GM19395 (cell line): Measurements from ENCODE around the gene NMNAT3.

Source experiments
- ATAC-seq: cut with Tn5 transposase; IDR thresholded peaks from one replicate; pipeline ENCODE4 v1.9.1; 2021; ENCODE audit warnings: mild to moderate bottlenecking, moderate library complexity; ENCODE audit not compliant: unreplicated experiment

Gene NMNAT3

DNA sequence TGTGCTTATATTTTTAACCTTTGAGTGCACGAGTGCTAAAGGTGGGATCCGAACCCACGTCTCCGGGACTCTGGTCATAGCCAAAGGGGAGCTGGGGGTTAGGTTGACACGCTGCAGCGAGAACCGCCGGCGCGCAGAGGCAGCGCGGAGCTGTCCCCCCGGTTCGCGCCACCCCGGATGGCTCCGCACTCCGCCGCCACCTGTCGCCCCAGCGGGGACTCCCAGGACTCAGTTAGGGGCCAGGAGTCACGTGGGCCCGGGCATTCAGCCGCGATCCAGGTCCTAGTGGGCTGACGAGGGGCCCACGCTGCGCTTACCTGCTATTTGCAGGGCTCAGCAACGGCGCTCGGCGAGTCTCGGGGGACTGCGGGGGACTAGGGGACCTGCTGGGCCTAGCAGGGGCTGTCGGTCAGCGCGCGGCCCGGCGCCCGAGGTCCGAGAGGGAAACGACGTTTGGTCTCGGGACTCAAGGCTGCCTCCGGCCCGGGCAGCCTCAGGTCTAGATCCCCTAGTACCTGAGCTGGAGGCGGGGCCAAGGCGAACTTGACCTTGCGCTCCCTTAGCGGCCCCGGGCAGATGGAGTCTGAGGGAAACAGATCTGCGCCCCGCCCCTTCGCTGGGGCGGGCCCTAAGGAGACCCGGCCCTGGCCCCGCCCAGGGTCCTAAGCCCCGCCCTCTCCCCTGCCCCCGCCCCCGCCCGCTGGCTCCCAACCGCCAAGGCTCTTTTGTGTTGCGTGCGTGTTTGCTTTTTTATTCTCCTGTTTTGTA lies at the start of gene NMNAT3:
NMNAT3 (minus strand) TSS at position 585 of the 768 bp plus-strand sequence. CDS start 50,248 bp downstream, outside the sequence.
- ATAC-seq: peak; percentile 98

DNA sequence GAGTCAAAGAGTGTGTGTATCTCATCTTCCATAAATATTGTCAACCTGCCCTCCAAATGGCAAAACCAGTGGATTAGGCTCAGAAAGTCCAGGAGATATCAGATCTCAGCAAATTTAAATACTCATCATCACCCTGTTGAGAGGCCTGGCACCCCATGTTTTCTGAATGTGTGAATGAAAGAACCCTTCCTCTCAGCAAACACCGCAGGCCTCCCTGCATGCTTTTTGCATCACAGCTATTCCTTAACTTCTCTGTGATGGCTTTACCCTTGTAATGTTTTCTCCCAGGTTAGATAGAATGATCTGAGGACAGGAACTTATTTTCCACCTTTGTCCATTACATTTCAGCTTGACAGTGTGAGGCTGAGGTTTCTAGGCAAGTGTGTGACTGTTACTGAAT lies 43.6 kb upstream of the NMNAT3 start:
- ATAC-seq: no peak

DNA sequence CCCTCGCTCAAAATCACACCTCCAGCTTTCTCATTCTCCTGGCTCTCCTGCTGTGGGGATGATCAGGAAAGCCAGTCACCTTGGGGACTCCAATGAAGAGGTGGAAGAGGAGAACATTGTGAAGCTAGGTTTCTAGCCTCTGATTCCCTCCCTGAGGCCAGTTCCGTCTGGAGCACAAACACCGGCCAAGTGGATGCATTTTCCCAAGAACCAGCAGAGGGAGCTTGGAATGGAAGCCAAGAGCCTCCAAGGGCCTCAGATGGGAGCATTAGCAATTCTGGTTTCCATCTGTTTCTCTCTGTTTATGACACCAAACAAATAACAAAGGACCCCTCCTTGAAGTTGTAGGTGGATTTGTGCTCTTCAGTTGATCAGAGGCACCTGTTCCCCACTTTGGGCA lies 40.6 kb upstream of the NMNAT3 start:
- no peak for ATAC-seq

DNA sequence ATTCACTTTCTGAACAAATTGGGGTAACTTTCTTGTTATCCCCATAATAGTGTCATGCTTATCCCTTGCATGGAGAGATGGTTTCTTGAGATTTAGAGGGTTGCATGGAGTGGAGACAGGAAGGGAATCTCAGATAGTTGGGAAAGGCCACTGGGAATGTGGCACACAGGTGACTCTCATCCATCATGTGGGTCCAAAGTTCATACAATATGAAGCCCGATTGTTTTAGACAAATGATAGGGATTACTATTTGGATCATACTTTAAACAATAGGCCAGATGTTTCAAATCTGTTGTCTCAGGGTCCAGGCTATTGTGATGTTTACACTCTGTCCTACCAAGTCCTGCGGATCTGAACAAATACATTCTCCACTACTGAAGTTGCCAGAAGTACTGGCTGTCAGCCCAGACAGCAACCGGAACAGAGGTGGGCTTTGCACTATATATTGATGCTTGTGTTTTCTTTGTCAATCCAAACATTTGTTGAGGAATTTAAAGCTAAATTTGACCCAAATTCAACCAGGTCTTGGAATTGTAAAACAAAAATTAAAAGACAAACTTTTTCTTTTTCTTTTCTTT lies 39.2 kb upstream of the NMNAT3 start:
- no peak for ATAC-seq

DNA sequence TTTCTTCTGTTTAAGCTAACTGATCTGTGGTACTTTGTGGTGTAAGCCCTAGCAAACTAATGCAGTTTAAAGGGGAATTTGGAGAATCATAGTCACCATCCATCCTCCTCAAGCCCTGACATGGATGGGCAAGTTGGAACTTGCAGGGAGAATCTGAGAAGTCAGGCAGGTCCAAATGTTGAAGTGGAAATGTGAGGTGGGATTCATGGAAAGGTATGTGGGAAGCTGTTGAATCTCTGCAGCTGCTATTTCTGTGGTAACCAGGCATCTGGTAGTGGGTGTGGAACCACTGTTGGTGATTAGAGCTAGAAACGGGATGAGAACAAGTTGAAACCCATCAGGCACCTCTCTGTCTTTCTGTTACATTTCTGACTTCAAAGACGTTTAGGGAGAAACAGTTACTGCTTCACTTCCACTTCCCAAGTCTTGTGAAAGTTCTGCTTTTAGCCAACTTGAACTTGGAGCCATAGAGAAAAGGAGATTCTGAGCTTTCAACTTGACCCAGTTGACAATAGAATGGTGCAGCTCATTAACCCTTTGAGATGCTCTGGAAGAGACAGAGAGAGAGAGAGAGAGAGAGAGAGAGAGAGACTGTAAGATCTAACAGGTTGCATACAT lies 38.1 kb upstream of the NMNAT3 start:
- ATAC-seq: no peak

DNA sequence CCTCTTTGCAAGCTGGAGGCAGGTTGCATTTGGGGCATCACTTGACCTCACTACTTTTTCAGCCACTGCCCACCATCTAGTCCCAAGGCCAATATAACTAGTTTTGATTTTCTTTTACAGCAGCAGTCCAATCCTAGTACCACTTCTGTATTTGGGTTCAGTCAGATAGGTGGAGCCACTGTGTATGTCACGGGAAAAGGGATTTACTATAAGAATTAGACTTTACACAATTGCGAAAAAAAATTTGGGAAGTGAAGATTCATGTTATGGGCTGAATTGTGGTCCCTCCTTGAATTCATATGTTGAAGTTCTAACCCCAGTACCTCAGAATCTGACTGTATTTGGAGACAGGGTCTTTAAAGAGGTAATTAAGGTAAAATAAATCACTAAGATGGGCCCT lies 37.4 kb upstream of the NMNAT3 start:
- no peak for ATAC-seq

DNA sequence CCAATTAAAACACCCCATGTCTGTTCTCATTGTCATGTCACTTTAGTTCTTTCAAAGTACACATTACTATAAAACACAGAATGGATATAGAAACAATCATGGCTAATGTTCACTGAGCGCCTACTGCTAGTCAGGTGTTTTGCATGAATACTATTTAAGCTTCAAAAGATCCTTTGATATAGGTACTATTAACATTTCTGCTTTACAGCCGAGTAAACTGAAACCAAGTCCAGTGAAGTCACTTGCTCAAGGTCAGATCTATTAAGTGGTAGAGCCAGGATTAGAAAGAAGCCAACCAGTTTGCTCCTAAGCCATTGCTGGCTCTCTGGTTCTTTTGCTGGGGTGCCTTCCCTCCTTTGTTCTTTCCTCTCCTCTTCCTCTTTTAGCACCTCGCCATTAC lies 32.4 kb upstream of the NMNAT3 start:
- ATAC-seq: no peak

DNA sequence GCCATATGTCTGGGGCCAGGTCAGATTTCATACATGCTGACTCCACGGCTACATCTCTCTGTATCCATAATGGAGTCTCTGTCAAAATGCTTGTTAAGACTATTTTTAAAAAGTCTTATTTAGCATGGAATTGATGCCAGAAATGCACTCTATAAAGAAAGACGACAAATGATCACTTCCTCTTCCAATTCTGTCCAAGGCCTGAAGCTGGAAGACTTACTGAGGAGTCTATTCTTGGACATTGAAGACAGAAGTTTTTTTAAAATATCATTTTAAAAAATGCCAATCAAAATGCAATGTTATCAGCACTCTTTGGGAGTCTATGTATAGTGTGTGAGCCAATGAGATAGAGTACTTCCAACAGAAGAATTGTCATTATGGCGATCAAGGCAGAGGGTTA lies 27.9 kb upstream of the NMNAT3 start:
- no peak for ATAC-seq

DNA sequence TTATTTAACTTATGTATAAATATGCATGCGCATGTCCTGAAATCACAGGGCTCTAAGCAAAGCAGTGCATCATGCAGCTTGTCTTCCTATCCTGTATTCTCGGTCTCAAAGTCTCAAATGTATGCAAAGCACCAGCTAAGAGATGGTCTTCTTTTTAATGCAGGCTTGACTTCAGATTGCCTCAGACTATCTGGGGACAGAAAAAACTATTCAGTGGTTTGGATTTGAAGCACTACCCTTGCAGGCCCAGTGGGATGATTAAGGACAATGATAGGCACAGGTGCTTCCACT lies 18.5 kb upstream of the NMNAT3 start:
- ATAC-seq: no peak

DNA sequence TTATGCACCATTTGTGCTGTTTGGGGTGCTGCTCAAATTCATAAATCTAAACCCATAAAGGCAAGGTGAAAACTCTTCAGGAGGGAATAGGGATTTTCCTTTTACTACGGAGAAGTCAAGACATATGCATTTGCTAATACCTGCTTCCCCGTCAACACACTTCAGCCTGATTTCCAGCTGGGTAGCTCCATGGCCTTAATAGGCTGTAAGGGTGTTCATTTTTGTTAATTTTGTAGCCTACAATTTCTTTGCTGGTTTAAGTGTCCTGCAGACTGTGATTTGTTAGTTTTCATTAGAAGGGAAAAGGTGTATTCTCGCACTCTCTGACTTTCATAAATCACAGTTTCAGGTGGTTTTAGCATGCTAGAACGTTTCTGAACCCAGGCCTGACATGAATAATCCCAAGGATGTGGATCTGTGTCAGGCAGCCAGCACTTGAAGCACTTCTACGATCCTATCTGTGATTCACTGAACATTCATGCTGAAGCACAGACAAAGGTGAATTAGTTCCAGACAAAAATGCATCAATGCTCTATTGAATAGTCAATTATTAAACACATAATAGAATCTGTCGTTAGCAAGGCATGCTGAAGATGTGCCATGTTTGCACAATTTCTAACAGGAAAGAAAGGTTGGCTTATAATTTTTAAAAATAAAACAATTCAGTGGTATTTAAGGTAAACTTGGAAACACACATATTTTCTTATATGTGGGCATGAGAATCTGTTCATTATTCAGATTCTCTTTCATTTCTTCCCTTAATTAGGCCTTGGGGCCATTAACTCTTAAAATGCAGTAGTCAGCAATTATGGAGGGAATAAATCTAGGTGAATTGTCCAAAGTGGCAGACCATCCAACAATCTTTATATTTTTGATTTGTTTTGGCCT lies 17.9 kb upstream of the NMNAT3 start:
- ATAC-seq: no peak

DNA sequence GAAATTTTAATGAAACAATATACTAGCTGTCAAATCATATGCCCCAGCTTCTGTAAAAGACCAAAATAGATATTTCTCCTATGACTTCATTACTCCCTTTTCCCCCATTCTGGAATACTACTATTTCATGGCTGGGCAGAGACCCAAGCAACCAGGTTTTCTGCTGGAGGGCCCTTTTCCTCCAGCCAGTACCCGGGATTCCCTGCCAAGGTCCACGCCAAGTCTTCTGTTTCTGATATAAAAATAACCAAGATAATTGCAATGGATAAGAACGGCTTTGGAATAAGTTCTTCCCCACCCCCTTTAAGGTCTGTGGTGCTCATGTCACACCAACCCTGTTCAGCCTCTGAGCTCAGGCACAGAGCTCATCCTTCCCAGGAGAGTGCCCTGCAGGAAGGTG lies 17.2 kb upstream of the NMNAT3 start:
- no peak for ATAC-seq

DNA sequence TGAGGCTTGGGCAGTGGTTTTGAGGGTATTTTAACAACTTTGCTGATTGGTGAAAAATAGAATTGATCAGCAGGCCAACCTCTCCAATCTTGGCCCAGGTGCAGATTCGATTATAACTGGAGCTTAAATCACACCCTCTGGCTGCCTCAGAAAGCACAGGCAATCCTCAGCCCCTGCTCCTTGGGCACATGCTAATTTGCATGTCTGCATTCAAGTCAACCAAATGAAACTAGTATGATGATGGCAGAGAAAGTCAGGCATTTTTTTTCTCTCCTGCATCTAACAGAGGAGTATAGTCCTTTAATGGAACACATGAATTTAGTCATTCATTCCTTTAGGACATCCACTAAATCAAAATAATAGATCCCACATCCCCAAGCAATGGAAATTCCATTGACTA lies 16.8 kb upstream of the NMNAT3 start:
- ATAC-seq: no peak

DNA sequence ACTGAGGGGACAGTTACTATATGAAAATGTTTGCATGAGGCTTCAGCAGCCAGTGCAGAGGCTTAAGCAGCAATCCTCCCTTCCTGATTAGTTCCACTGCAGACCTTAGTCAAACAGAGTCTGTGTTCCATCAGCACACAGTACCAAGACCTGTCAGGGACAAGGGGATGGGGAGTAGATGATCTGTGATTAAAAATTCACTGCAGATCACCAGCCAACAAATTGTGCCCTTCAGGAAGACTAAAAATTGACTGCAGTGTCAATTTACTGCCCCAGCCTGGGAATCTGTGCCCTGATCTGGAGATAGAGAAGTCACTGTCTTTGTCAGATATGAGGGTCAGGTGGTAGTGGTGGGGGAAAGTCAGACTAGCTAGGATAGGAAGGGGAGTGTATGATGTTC lies 13.8 kb upstream of the NMNAT3 start:
- no peak for ATAC-seq

DNA sequence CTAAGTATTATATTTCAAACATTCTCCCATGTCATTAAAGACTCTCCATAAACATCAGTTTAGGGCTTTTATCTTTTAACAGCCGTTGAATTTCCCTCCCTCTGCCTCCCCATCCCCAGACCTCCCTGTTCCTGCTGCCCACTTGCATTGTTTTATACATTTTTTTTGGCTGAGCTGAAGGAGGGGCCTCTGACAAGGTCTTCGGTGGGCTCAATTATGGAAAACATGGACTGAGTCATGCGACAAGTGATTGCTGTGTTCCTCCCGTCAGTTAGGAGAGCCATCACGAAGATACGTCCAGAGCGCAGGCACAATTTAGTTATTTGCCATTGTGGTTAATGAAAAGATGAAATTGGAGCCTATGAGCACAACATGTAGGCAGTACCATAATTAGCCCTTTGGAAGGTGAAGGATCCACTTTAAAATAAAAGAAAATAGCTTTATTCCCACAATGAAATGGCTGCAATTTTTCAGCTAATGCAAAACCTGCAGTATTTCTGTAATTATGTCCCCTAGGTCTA lies 12.0 kb upstream of the NMNAT3 start:
- no peak for ATAC-seq

DNA sequence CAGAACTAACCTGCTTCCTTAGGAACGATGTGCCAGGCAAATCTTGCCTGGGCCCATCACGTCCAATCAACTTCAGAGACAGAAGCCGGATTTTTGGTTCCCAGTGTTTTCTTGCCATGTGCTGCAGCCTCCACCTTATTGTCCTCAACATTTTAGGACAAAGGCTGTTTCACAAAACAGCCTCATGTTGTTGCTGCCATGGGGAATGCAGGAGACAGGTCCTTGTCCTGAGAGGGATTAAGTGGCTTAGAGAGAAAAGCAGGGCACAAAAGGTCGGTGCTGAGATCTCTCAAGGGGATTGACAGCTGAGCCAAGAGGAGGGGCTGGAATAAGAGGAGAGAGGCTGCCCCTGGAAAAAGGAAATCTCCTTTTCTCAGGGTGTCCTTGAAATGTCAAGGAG lies 11.3 kb upstream of the NMNAT3 start:
- ATAC-seq: no peak

DNA sequence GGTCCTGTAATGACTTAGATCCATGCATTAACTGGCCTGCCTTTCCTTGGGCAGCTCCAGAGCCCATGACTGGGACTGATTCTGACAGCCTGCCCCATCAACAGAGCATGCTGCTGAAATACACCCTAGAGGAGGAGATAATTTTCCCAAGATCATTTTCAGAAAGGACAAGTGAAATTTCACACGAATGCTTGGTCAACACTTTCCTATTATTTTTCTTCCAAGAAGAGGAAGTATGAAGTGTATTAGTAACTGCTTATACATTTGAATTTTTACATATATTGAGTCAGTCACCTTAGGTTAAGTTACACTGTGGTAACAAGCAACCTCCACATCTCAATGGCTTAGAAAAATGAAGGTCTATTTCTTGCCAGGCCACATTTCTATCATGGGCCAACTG lies 9.7 kb upstream of the NMNAT3 start:
- no peak for ATAC-seq

DNA sequence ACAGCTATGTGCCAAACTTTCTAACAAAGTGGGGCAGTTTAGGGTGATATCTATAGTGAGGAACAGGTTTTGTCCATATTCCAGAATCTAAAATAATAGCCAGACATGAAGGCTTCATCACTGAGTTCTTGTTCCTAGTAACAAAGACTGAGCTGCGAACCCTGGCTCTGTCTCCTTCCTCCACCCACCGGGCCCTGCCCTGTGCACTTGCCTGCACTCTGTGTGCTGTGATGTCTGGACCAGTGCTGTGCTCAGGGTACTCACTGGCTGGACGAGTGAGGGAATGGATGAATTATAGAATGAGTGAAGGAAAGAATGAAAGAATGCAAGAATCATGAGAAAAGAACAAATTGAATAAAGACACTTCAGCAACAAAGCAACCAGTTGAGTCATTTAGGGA lies 8.9 kb upstream of the NMNAT3 start:
- ATAC-seq: no peak

DNA sequence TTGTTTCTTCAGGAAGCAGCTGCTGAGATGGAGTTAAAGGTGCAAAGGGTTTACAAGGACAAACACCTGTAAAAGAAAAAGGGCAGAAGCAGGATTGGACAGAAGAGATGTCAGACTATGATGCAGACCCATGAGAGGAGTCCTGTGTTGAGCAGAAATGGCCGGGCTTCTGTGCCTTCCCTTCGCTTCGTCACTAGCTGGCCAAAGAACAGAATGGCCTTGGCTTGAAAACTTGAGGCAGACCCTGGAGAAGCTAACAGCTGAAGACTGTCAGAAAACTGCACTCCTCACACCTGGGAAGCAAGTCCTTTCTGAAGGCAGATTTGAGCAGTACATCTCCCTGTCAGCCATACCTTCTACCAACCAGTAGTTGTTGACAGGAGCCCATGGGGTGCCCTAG lies 8.4 kb upstream of the NMNAT3 start:
- no peak for ATAC-seq

DNA sequence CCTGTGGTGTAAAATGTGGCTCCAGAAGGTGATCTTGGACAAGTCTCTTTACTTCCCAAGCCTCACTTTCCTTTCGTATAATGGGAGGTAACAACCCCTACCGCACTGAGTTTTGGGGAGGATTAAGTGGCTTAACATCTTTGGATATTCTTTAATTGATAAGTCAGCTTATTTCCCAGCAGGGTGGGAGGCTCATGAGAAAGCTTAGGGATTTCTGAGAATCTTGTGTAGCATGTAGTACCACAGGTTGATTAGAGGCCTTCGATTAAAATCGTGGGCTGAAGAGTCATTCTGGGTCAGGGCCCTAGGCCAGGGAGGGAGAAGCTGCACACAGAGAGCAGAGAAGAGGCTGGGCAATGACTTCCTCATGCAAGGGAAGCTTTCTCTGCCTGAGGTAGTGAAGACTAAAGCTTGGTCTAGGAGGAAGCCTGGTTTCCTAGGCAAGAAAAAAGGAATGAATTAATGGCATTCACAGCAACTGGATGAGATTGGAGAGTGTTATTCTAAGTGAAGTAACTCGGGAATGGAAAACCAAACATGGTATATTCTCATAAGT lies 1.5 kb upstream of the NMNAT3 start:
- no peak for ATAC-seq

DNA sequence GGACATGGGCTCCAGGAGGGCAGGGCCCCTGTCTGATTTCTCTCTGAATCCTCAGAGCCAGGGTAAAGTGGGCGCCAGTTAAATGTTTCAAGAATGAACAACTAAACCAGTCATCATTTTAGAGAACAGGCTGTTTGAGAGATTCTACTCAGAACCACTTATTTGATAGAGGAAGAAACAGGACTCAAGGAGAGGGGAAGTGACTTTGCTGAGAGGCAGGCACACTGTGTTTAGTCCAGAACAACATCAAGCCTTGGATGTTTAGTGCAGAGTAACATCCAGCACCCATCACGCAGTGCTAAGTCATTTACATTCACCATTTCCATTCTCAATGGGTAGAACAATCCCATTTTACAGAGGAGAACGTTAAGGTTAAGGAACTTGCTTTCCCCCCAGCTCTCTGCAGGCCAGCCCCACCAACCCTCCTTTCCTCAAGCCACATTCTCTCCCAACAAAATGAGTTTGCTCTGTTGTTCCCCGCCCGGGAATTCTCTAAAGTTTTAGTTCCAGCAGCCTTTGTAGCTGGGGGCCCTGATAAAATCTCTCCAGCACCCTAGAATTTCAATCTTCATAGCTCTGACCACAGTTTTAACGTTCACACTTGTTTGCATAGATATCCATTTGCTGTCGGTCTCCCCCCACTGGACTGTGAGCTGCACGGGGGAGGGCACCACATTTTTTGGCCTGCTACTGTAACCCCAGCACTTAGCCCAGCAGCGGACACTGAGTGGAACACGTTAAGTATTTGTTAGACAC lies 962 bp downstream of the NMNAT3 start:
- ATAC-seq: no peak
